ENCODE measurements around the gene THAP10. TPM values are rescaled to one million over a fixed set of nuclear protein-coding genes. Genes with fewer than 3 reads are reported as not detected.
"Not testable (repeated sequence)": the region's sequence is repeated elsewhere in the genome, so short reads cannot be mapped to it uniquely, and the experiment has no call there.

The THAP10 gene
- total RNA-seq (1 to 10 TPM in 1 of 2 donors, under 1 TPM in 1; 0.90 to 1.7 TPM), polyA plus RNA-seq (10 to 100 TPM in 1 of 2 donors, 1 to 10 TPM in 1; 1.2 to 14.5 TPM)
- long read RNA-seq, donor 1, partial matches to known transcripts, result 0 of 3 reads
- long read RNA-seq, donor 1, other reads (novel, unspliced or antisense), result 0 of 3 reads
- long read RNA-seq, donor 2, result 0 reads

DNA sequence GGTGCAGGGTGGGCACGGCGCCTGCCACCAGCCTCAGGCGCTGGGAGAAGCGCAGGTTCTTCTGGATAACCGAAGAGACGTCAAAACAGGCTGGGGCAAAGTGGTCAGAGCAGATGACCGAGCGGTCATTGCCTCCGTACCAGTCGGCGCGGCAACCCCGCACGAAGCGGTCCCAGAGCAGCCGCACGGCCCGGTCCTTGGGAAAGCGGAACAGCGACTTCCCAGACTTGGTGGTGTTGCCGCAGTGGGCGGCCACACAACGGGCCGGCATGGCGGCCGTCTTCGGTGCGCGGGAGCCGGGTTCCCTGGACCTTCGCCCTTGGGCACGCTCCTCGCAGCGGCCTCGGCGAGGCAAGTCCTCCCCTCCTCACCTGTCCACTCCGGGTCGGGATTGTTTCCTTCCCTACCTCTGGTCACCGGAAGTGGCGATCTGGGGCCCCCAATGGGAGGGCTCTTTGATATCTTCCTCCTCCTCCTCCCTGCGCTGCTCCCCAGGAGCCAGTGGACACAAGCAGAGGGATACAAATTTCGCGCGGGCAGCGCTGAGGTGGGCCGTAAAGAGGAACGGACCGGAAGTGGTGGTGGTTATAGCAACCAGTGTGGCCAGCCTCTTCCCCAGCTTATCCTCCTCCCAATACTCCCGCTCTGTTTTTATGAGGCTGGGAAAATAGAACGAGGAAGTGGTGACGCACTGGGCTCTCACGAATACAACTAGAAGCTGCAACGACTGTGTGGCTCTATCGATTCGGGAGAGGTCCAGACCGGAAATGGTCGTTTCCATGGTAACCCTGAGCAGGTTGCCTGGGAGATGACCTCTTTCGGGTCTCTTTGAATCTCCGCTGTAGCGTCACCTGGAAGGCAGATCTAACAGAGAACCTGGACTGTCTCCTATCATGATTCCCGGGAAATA is at the start of gene THAP10, which contains the start of gene LRRC49:
TSS of gene THAP10 (minus strand) at position 432 of the 910 bp plus-strand sequence. CDS start at position 271, 161 bp downstream.
TSS of gene LRRC49 (plus strand) at position 825 of the 910 bp plus-strand sequence. CDS start at position 894, 69 bp downstream.
- H3K27me3 ChIP-seq (ENCODE audit: control insufficient read depth in 1 of 2, insufficient read depth in 2 of 2, low read length in 1 of 2), result no peaks in the 10 kb centered on the region
- 0 to 1% methylated on average over 61 of the region's 61 CpGs for WGBS, 2 donors

GRCh38 chr15:70936326-70936725 is 44.1 kb upstream of the THAP10 start:
- ATAC-seq (ENCODE audit: low FRiP score) (no peak), DNase-seq (no peak)
- no peaks in the 10 kb centered on the region for H3K27me3 ChIP-seq (ENCODE audit: control insufficient read depth in 1 of 2, insufficient read depth in 2 of 2, low read length in 1 of 2)
- 81 to 83% methylated on average over 4 of the region's 4 CpGs for WGBS, 2 donors
- no peaks in the 10 kb centered on the region for H3K4me1 ChIP-seq (ENCODE audit: control insufficient read depth in 1 of 2, insufficient read depth in 2 of 2, low read length in 2 of 2)
- H3K9me3 ChIP-seq (ENCODE audit: control insufficient read depth, low read length), result no peaks in the 10 kb centered on the region
- intact Hi-C loops (cut with DNase I), result no loop called here
- H3K27ac ChIP-seq (ENCODE audit: low read depth in 1 of 2, low read length in 2 of 2), result no peak overlapping the region
- H3K4me3 ChIP-seq (ENCODE audit: low read length in 2 of 2), result no peak overlapping the region
- H3K36me3 ChIP-seq (ENCODE audit: control insufficient read depth in 1 of 2, insufficient read depth in 2 of 2, low read length in 1 of 2), result no peaks in the 10 kb centered on the region

More for the DNA sequence above, at the start of gene THAP10, which contains the start of gene LRRC49:
- Histone ChIP-seq H3K36me3 (ENCODE audit: control insufficient read depth in 1 of 2, insufficient read depth in 2 of 2, low read length in 1 of 2) (no peaks in the 10 kb centered on the region), H3K9me3 (ENCODE audit: control insufficient read depth, low read length) (no peaks in the 10 kb centered on the region), H3K4me3 (ENCODE audit: low read length in 2 of 2) (peak within 1 kb of the TSS; percentile 45 to 93), H3K4me1 (ENCODE audit: control insufficient read depth in 1 of 2, insufficient read depth in 2 of 2, low read length in 2 of 2) (peaks cover 0 to 3% of the 10 kb centered on the region in 2 donors), H3K27ac (ENCODE audit: low read depth in 1 of 2, low read length in 2 of 2) (peak within 1 kb of the TSS in 1 of 2 donors; percentile 83)
- ATAC-seq (ENCODE audit: low FRiP score), result peak; percentile 97
- intact Hi-C loops (cut with DNase I), result no loop called here
- DNase-seq, result peak; percentile 91 to 93

DNA sequence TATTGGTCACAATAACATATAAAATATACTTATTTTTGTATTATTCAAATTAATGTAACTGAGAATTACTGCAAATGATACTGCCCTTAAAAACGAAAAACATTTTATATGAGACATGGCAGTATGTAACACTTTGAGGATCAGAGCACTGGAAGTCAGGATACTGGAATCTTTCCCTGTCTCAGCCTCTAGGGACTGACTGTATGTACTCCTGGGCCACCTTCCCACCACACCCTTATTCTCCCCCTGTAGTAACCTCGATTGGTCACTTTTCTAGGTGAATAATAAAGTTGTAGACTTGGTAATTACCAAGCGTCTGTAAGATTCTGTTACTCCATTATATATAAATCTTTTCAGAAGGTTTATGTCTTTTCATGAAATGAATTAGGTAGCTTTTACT is 43.4 kb upstream of the THAP10 start:
- H3K4me1 ChIP-seq (ENCODE audit: control insufficient read depth in 1 of 2, insufficient read depth in 2 of 2, low read length in 2 of 2), result no peaks in the 10 kb centered on the region
- H3K9me3 ChIP-seq (ENCODE audit: control insufficient read depth, low read length), result no peaks in the 10 kb centered on the region
- DNase-seq (no peak), ATAC-seq (ENCODE audit: low FRiP score) (no peak)
- intact Hi-C loops (cut with DNase I), result no loop called here
- H3K27me3 ChIP-seq (ENCODE audit: control insufficient read depth in 1 of 2, insufficient read depth in 2 of 2, low read length in 1 of 2), result no peaks in the 10 kb centered on the region
- H3K27ac ChIP-seq (ENCODE audit: low read depth in 1 of 2, low read length in 2 of 2), result no peak overlapping the region
- no peak overlapping the region for H3K4me3 ChIP-seq (ENCODE audit: low read length in 2 of 2)
- 92 to 93% methylated on average over 3 of the region's 3 CpGs for WGBS, 2 donors
- no peaks in the 10 kb centered on the region for H3K36me3 ChIP-seq (ENCODE audit: control insufficient read depth in 1 of 2, insufficient read depth in 2 of 2, low read length in 1 of 2)

- no peak for DNase-seq
- intact Hi-C loops (cut with DNase I), result no loop called here
- Histone ChIP-seq H3K27ac (ENCODE audit: low read depth in 1 of 2, low read length in 2 of 2) (no peak overlapping the region), H3K27me3 (ENCODE audit: control insufficient read depth in 1 of 2, insufficient read depth in 2 of 2, low read length in 1 of 2) (no peaks in the 10 kb centered on the region), H3K9me3 (ENCODE audit: control insufficient read depth, low read length) (no peaks in the 10 kb centered on the region), H3K4me3 (ENCODE audit: low read length in 2 of 2) (no peak overlapping the region), H3K36me3 (ENCODE audit: control insufficient read depth in 1 of 2, insufficient read depth in 2 of 2, low read length in 1 of 2) (no peaks in the 10 kb centered on the region), H3K4me1 (ENCODE audit: control insufficient read depth in 1 of 2, insufficient read depth in 2 of 2, low read length in 2 of 2) (no peaks in the 10 kb centered on the region)
- WGBS, 2 donors, result 65 to 79% methylated on average over 3 of the region's 3 CpGs
- ATAC-seq (ENCODE audit: low FRiP score), result no peak
These were observed 41.2 kb upstream of the THAP10 start for GRCh38 chr15:70933411-70933810.

DNA sequence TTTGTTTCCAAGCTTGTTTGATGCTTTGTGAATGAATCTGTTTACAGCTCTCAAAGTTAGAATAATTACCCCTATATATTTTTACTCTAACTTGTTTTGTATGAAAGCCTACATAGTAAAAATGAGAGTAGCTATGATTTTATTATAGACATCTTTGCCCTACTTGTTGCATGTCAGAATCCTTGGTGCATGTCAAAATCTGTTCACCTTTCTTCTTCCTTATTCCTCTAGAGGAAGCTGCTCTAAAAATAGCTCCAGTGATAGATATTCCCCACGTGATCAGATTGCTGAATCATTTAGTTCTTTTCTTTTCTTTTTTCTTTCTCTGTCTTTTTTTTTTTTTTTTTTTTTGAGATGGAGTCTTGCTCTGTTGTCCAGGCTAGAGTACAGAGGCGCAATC is 40.2 kb upstream of the THAP10 start:
- intact Hi-C loops (cut with DNase I), result no loop called here
- ATAC-seq (ENCODE audit: low FRiP score), result no peak
- H3K36me3 ChIP-seq (ENCODE audit: control insufficient read depth in 1 of 2, insufficient read depth in 2 of 2, low read length in 1 of 2), result no peaks in the 10 kb centered on the region
- H3K27me3 ChIP-seq (ENCODE audit: control insufficient read depth in 1 of 2, insufficient read depth in 2 of 2, low read length in 1 of 2), result no peaks in the 10 kb centered on the region
- no peaks in the 10 kb centered on the region for H3K4me1 ChIP-seq (ENCODE audit: control insufficient read depth in 1 of 2, insufficient read depth in 2 of 2, low read length in 2 of 2)
- 91 to 95% methylated on average over 2 of the region's 2 CpGs for WGBS, 2 donors
- H3K4me3 ChIP-seq (ENCODE audit: low read length in 2 of 2), result no peak overlapping the region
- H3K27ac ChIP-seq (ENCODE audit: low read depth in 1 of 2, low read length in 2 of 2), result no peak overlapping the region
- no peaks in the 10 kb centered on the region for H3K9me3 ChIP-seq (ENCODE audit: control insufficient read depth, low read length)
- no peak for DNase-seq

GRCh38 chr15:70931821-70932220 is 39.6 kb upstream of the THAP10 start:
- Histone ChIP-seq H3K36me3 (ENCODE audit: control insufficient read depth in 1 of 2, insufficient read depth in 2 of 2, low read length in 1 of 2) (no peaks in the 10 kb centered on the region), H3K9me3 (ENCODE audit: control insufficient read depth, low read length) (no peaks in the 10 kb centered on the region)

DNA sequence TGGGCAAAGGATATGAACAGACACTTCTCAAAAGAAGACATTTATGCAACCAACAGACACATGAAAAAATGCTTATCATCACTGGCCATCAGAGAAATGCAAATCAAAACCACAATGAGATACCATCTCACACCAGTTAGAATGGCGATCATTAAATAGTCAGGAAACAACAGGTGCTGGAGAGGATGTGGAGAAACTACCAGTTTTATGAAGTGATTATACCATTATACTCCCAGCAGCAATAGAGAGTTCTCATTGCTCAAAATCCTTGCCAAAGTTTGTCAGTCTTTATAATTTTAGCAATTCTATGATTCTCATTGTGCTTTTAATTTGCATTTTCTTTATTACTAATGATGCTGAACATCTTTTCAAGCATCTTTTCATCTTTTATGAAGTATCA is 34.7 kb upstream of the THAP10 start:
- H3K36me3 ChIP-seq (ENCODE audit: control insufficient read depth in 1 of 2, insufficient read depth in 2 of 2, low read length in 1 of 2); H3K27me3 ChIP-seq (ENCODE audit: control insufficient read depth in 1 of 2, insufficient read depth in 2 of 2, low read length in 1 of 2); H3K4me1 ChIP-seq (ENCODE audit: control insufficient read depth in 1 of 2, insufficient read depth in 2 of 2, low read length in 2 of 2); H3K9me3 ChIP-seq (ENCODE audit: control insufficient read depth, low read length); H3K27ac ChIP-seq (ENCODE audit: low read depth in 1 of 2, low read length in 2 of 2); DNase-seq; ATAC-seq (ENCODE audit: low FRiP score); intact Hi-C loops (cut with DNase I); H3K4me3 ChIP-seq (ENCODE audit: low read length in 2 of 2): not testable (repeated sequence)
- WGBS, 2 donors, result 100% methylated on average over 1 of the region's 1 CpG

More at GRCh38 chr15:70931821-70932220, 39.6 kb upstream of the THAP10 start:
- intact Hi-C loops (cut with DNase I), result no loop called here
- Histone ChIP-seq H3K4me1 (ENCODE audit: control insufficient read depth in 1 of 2, insufficient read depth in 2 of 2, low read length in 2 of 2) (no peaks in the 10 kb centered on the region), H3K27ac (ENCODE audit: low read depth in 1 of 2, low read length in 2 of 2) (no peak overlapping the region), H3K27me3 (ENCODE audit: control insufficient read depth in 1 of 2, insufficient read depth in 2 of 2, low read length in 1 of 2) (no peaks in the 10 kb centered on the region), H3K4me3 (ENCODE audit: low read length in 2 of 2) (no peak overlapping the region)
- no peak for DNase-seq
- ATAC-seq (ENCODE audit: low FRiP score), result no peak

DNA sequence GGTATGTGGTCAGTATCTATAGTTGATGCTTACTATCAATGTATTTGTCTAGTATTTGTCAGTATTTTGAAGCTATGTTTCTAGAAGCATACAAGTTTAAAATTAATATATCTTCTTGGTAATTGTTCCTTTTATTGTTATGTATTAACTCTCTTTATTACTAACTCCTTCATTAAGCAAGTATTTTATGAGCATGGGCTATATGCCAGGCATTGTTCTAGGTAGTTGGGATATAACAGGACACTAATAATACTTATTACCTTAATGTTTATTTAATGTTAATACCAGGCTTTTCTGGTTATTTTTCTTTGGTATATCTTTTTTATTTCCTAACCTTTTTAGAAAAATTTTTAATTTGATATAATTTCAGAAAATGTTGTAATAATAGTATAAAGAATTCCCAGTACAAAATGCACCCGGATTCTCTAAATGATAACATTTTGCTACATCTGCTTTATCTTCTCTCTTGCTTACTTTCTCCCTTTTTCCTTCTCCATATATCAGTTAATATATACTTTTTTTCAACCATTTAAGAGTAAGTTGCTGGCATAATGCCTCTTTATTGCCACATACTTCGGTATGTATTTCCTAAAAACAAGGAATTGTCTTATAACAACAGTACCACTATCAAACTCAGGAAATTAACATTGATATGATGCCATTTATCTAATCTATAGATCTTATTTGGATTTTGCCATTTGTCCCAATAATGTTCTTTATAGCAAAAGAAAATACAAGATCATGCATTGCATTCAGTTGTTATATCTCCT is 31.3 kb upstream of the THAP10 start:
- DNase-seq (no peak), ATAC-seq (ENCODE audit: low FRiP score) (no peak)
- Histone ChIP-seq H3K4me3 (ENCODE audit: low read length in 2 of 2) (no peak overlapping the region), H3K27ac (ENCODE audit: low read depth in 1 of 2, low read length in 2 of 2) (no peak overlapping the region), H3K9me3 (ENCODE audit: control insufficient read depth, low read length) (no peaks in the 10 kb centered on the region), H3K27me3 (ENCODE audit: control insufficient read depth in 1 of 2, insufficient read depth in 2 of 2, low read length in 1 of 2) (no peaks in the 10 kb centered on the region), H3K4me1 (ENCODE audit: control insufficient read depth in 1 of 2, insufficient read depth in 2 of 2, low read length in 2 of 2) (peaks cover 0 to 1% of the 10 kb centered on the region in 2 donors), H3K36me3 (ENCODE audit: control insufficient read depth in 1 of 2, insufficient read depth in 2 of 2, low read length in 1 of 2) (no peaks in the 10 kb centered on the region)
- WGBS, 2 donors, result 89 to 90% methylated on average over 2 of the region's 2 CpGs
- intact Hi-C loops (cut with DNase I), result no loop called here

All from aorta (tissue), 5 donors.